Adrenal gland (tissue), 12 donors: Measurements from ENCODE around the gene DAZAP1. TPM values are rescaled to one million over a fixed set of nuclear protein-coding genes. Genes with fewer than 3 reads are reported as not detected.

ENCODE experiments used
- DNase-seq, 7 donors: peaks; one replicate each; pipeline ENCODE4 v3.0.0-alpha.2; 2019 to 2020
- H3K27ac ChIP-seq, 5 donors: fragments of 200-600 bp; sonication (generic) in 4 of 5; 1 replicate in 3 of 5; 2 replicates in 2 of 5; pipeline versions ENCODE4 v1.5.1 to v1.8.0; 2016 to 2020; ENCODE audit warnings: mild to moderate bottlenecking in 1 of 5
- H3K27me3 ChIP-seq: fragments of 200-600 bp; 2 replicates; pipeline ENCODE4 v1.8.0; 2021
- H3K36me3 ChIP-seq, 2 donors: fragments of 200-600 bp; replicated peaks in 1 of 2; 1 replicate in 1 of 2; 2 replicates in 1 of 2; pipeline versions ENCODE4 v1.5.1 to v1.8.0; 2018 to 2022
- H3K4me1 ChIP-seq, 2 donors: fragments of 200-600 bp; replicated peaks in 1 of 2; 1 replicate in 1 of 2; 2 replicates in 1 of 2; pipeline versions ENCODE4 v1.5.1 to v1.8.0; 2018 to 2021
- H3K4me3 ChIP-seq, 4 donors: fragments of 200-600 bp; sonication (generic) in 3 of 4; one replicate each; pipeline ENCODE4 v1.5.1; 2016 to 2018
- H3K9me3 ChIP-seq, 3 donors: fragments of 200-600 bp; sonication (generic) in 1 of 3; replicated peaks in 1 of 3; 1 replicate in 2 of 3; 2 replicates in 1 of 3; pipeline versions ENCODE4 v1.5.1 to v1.8.0; 2016 to 2021
- POLR2A ChIP-seq, 2 donors: fragments of 450-650 bp; IDR thresholded peaks; one replicate each; pipeline ENCODE4 v1.6.1; 2017; ENCODE audit warnings: antibody characterized with exemption in 2 of 2, mild to moderate bottlenecking in 2 of 2, moderate library complexity in 1 of 2
- WGBS, 4 donors: extraction: QIAGEN DNeasy Blood & Tissue Kit in 2 of 4; methylation state at CpG; one replicate each; pipeline versions ENCODE4 v1.1.5 to v1.1.7; 2013 to 2017; 5-methylcytosine and 5-hydroxymethylcytosine counted together
- intact Hi-C, 2 donors: fragments of 100-400 bp; cut with DNase I; formaldehyde crosslinking; loops; one replicate each; pipeline versions ENCODE4 v1.14.1 to v1.15.0; 2022 to 2023
- polyA plus RNA-seq, 3 donors: library from polyadenylated mRNA; stranded (reverse); fragments of 200-250 nt in 2 of 3; fragments of 350-450 nt in 1 of 3; fragmentation: Illumina TruSeq in 1 of 3; extraction: RNeasy Lipid Tissue Mini Kit (QIAGEN cat#74804) in 1 of 3; gene quantifications; one replicate each; pipeline ENCODE4 v1.2.3, GENCODE V29; 2013 to 2014
- total RNA-seq, 9 donors: library from RNA; depleted of rRNA in 4 of 9; stranded (reverse); fragments of >200 nt in 4 of 9; fragments of 120-200 nt in 1 of 9; fragmentation: NEBNext Ultra II Directional in 1 of 9; extraction: Animal tissue kit (Norgen Biotek cat#: 25700) in 1 of 9; gene quantifications; one replicate each; pipeline versions ENCODE4 v1.1.0 to v1.2.4, GENCODE V29; 2013 to 2023
- TF ChIP-seq, protein P1 (sequence below), 6 experiments: fragments of 450-650 bp in 4 of 6; fragments of 200-600 bp in 2 of 6; sonication (generic) in 1 of 6; IDR thresholded peaks; 1 replicate in 5 of 6; 2 replicates in 1 of 6; pipeline versions ENCODE4 v1.5.1 to v1.8.0; 2016 to 2021; ENCODE audit warnings: antibody characterized with exemption in 6 of 6, mild to moderate bottlenecking in 2 of 6, moderate library complexity in 1 of 6
- donor health status: healthy with polysubstance abuse.
- donor health status: Bipolar disorder and iron deficiency.
- donor health status: DM: yes; HTN: yes; CAD: no.
- donor health status: DM: no; HTN: no; CAD: no.
- donor health status: DM: no; HTN: no; CAD: no.
- donor health status: DM: yes; HTN: yes; CAD: no.

The DAZAP1 gene
- total and polyA plus RNA-seq, 12 donors = 11.5 to 117 (median 53.1) TPM

DNA sequence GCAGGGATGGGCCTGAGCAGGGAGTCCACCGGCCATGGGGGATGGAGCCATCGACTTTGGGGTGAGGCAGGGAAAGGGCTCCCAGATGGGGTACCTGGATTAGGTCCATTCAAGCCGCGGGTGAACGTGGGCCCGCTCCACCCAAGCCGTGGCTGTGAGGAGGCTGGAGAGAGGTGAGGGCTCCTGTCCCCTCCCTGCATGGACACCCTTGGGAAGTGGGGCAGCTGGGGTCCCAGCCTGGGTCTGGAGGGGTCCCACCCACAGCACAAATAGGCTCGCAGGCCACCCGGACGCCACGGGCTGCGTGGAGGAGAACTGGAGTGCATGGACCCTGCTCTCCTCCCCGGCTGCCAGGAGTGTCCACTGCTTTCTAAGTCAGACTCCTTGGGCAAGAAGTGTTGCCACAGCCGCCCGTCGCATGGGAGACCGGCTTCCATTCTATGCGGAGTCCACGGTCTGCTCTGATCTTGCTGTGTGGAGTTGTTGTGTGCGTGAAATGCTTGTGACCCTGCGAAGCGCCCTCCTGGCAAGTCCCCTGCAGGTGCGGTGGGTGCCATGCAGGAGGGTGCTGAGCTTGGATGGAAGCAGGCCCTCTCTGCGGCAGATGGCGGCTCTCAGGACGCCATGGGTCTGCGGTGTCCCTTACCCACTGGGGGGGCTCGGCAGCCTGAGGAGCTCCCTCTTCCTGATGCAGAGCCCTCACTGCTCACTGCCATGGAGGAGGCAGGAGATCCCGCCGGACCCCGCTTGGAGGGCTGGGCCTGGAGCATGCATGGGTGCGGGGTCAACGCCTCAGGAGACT is 2.0 kb downstream of the DAZAP1 start:
- Histone ChIP-seq H3K4me3 (peak overlapping the region in 3 of 4 donors; percentile 13 to 99 (median 79)), H3K4me1 (peaks cover 28 to 43% of the 10 kb centered on the region in 2 donors), H3K27me3 (no peaks in the 10 kb centered on the region), H3K9me3 (no peaks in the 10 kb centered on the region), H3K36me3 (peaks cover 0 to 12% of the 10 kb centered on the region in 2 donors), H3K27ac (peak overlapping the region; percentile 40 to 99 (median 94))
- WGBS, 4 donors = 26 to 100% (median 43%) methylated on average over 1 to 33 of the region's 33 CpGs
- TF ChIP-seq, protein P1, sequence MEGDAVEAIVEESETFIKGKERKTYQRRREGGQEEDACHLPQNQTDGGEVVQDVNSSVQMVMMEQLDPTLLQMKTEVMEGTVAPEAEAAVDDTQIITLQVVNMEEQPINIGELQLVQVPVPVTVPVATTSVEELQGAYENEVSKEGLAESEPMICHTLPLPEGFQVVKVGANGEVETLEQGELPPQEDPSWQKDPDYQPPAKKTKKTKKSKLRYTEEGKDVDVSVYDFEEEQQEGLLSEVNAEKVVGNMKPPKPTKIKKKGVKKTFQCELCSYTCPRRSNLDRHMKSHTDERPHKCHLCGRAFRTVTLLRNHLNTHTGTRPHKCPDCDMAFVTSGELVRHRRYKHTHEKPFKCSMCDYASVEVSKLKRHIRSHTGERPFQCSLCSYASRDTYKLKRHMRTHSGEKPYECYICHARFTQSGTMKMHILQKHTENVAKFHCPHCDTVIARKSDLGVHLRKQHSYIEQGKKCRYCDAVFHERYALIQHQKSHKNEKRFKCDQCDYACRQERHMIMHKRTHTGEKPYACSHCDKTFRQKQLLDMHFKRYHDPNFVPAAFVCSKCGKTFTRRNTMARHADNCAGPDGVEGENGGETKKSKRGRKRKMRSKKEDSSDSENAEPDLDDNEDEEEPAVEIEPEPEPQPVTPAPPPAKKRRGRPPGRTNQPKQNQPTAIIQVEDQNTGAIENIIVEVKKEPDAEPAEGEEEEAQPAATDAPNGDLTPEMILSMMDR (IDR thresholded peaks at IDR 0.05) = no peak
- TF ChIP-seq POLR2A (IDR thresholded peaks at IDR 0.05) = no peak
- peak in 1 of 7 donors; percentile 54 for DNase-seq
- intact Hi-C loops = no loop called here

DNA sequence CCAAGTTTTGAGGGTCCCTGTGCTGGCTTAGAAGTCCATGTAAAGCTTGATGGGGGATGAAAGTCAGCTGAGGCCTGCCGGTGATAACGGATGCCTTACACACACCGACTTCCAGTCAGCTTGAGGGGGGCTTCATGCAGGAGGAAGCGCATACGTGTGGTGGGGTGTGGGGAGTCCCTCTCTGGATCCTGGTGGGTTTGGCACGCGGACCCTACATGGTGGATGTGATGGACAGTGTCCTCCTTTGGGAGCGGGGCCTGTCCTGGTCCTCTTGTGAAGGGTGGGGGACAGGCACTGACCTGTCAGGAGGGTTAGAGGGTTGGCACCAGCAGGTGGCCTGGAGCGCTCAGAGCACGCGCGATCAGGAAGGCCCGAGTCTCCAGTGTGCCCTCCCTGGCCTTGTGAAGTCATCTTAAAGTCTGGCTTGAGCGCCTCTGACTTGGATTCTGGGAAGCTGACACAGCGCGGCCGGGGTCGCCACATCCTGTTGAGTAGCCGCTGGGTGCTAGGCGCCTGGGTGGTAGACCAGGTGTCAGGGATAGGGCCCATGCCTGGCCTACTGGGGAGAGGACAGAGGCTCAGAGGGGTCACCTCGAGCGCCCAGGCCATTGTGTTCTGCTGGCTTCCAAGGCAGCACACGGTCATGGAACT is 2.9 kb downstream of the DAZAP1 start:
- intact Hi-C loops = no loop called here
- peaks cover 34 to 48% of the 10 kb centered on the region in 2 donors for H3K4me1 ChIP-seq
- 46 to 64% (median 54%) methylated on average over 5 to 23 of the region's 23 CpGs for WGBS, 4 donors

DNA sequence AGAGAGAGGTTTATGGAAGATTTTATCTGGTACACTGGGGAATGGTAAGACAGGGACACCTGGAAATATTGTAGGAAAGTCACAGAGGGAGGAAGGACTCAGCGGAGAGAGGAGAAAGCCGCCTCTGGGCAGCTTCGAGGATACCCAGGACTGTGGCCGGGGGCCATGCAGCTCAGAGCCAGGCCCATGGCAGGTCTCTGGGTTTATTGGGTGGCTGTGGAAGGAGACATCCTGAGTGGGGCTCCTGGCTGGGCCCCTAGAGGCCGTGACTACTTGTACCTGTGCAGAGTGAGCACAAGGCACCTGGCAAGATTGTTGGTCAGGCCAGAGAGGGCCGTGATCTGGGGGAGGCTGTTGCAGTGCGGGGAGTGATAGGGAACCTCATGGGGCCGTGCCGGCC is 3.4 kb downstream of the DAZAP1 start:
- Histone ChIP-seq H3K27me3 (no peaks in the 10 kb centered on the region), H3K9me3 (no peaks in the 10 kb centered on the region), H3K4me1 (peaks cover 39 to 53% of the 10 kb centered on the region in 2 donors), H3K4me3 (no peak overlapping the region), H3K36me3 (peaks cover 0 to 12% of the 10 kb centered on the region in 2 donors), H3K27ac (peak overlapping the region; percentile 62 to 99 (median 94))
- WGBS, 4 donors = 60 to 74% (median 72%) methylated on average over 6 to 9 of the region's 9 CpGs
- intact Hi-C loops = no loop called here
- DNase-seq = no peak
- TF ChIP-seq POLR2A (IDR thresholded peaks at IDR 0.05) = no peak
- TF ChIP-seq, protein P1 (IDR thresholded peaks at IDR 0.05) = no peak

More for the DNA sequence above, 2.9 kb downstream of the DAZAP1 start:
- H3K27me3 ChIP-seq = no peaks in the 10 kb centered on the region
- peaks cover 0 to 12% of the 10 kb centered on the region in 2 donors for H3K36me3 ChIP-seq
- no peaks in the 10 kb centered on the region for H3K9me3 ChIP-seq
- TF ChIP-seq, protein P1 (IDR thresholded peaks at IDR 0.05) = no peak
- no peak for TF ChIP-seq POLR2A (IDR thresholded peaks at IDR 0.05)
- peak in 5 of 7 donors; percentile 58 to 78 (median 63) for DNase-seq
- H3K4me3 ChIP-seq = peak overlapping the region in 1 of 4 donors; percentile 99
- peak overlapping the region in 4 of 5 donors; percentile 62 to 99 (median 94) for H3K27ac ChIP-seq
